Colon (tissue), 2 donors: ENCODE measurements around the gene DIP2A.
"Not testable (repeated sequence)": the region's sequence is repeated elsewhere in the genome, so short reads cannot be mapped to it uniquely, and the experiment has no call there.

Experiments used
- FAIRE-seq: peaks from 2 replicates; lab custom pipeline; 2012; peaks lifted over from hg19 to GRCh38; lab: Jason Lieb, UNC
- donor health status: control.
- donor health status: control.

DIP2A gene

GRCh38 chr21:46426313-46427046 is 32.2 kb upstream of the DIP2A start:
- FAIRE-seq: no peak

GRCh38 chr21:46427516-46427915 is 31.2 kb upstream of the DIP2A start:
- no peak for FAIRE-seq

GRCh38 chr21:46428286-46428685 is 30.4 kb upstream of the DIP2A start:
- no peak for FAIRE-seq

GRCh38 chr21:46428987-46429710 is 29.5 kb upstream of the DIP2A start:
- FAIRE-seq: no peak

GRCh38 chr21:46429754-46430681 is 28.7 kb upstream of the DIP2A start:
- FAIRE-seq: no peak

- no peak for FAIRE-seq
Measured at GRCh38 chr21:46431448-46431847, 27.2 kb upstream of the DIP2A start.

GRCh38 chr21:46431884-46432488 is 26.7 kb upstream of the DIP2A start:
- FAIRE-seq: no peak

- FAIRE-seq: not testable (repeated sequence)
Measured at GRCh38 chr21:46433116-46433515, 25.6 kb upstream of the DIP2A start.

GRCh38 chr21:46434322-46434958 is 24.3 kb upstream of the DIP2A start:
- no peak for FAIRE-seq

- no peak for FAIRE-seq
Measured at GRCh38 chr21:46435786-46436227, 22.9 kb upstream of the DIP2A start.

- FAIRE-seq: no peak
Measured at GRCh38 chr21:46436621-46437020, 22.1 kb upstream of the DIP2A start.

GRCh38 chr21:46437096-46437498 is 21.6 kb upstream of the DIP2A start:
- no peak for FAIRE-seq

- FAIRE-seq: no peak
Measured at GRCh38 chr21:46437511-46437910, 21.2 kb upstream of the DIP2A start.

- FAIRE-seq: no peak
Measured at GRCh38 chr21:46438241-46438640, 20.4 kb upstream of the DIP2A start.

GRCh38 chr21:46439906-46440305 is 18.8 kb upstream of the DIP2A start:
- no peak for FAIRE-seq

GRCh38 chr21:46441331-46441730 is 17.4 kb upstream of the DIP2A start:
- no peak for FAIRE-seq

- FAIRE-seq: no peak
Measured at GRCh38 chr21:46441961-46442498, 16.7 kb upstream of the DIP2A start.

- FAIRE-seq: no peak
Measured at GRCh38 chr21:46442938-46443337, 15.8 kb upstream of the DIP2A start.

- no peak for FAIRE-seq
Measured at GRCh38 chr21:46443910-46444309, 14.8 kb upstream of the DIP2A start.

- FAIRE-seq: no peak
Measured at GRCh38 chr21:46448108-46448507, 10.6 kb upstream of the DIP2A start.

GRCh38 chr21:46448855-46449254 is 9.8 kb upstream of the DIP2A start:
- FAIRE-seq: not testable (repeated sequence)
